Stimulated activated CD8-positive, alpha-beta memory T cell treated with anti-CD3 and anti-CD28 coated beads, Interleukin-12 subunit alpha, Interleukin-12 subunit beta, amount 100 ng/mL, for 24 hours (primary cell): ENCODE data around the gene ZBTB1.

Experiments used
- DNase-seq: peaks from one replicate; pipeline ENCODE4 v3.0.0-alpha.2; 2020; ENCODE audit errors: extremely low read depth

The ZBTB1 gene, protein sequence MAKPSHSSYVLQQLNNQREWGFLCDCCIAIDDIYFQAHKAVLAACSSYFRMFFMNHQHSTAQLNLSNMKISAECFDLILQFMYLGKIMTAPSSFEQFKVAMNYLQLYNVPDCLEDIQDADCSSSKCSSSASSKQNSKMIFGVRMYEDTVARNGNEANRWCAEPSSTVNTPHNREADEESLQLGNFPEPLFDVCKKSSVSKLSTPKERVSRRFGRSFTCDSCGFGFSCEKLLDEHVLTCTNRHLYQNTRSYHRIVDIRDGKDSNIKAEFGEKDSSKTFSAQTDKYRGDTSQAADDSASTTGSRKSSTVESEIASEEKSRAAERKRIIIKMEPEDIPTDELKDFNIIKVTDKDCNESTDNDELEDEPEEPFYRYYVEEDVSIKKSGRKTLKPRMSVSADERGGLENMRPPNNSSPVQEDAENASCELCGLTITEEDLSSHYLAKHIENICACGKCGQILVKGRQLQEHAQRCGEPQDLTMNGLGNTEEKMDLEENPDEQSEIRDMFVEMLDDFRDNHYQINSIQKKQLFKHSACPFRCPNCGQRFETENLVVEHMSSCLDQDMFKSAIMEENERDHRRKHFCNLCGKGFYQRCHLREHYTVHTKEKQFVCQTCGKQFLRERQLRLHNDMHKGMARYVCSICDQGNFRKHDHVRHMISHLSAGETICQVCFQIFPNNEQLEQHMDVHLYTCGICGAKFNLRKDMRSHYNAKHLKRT

DNA sequence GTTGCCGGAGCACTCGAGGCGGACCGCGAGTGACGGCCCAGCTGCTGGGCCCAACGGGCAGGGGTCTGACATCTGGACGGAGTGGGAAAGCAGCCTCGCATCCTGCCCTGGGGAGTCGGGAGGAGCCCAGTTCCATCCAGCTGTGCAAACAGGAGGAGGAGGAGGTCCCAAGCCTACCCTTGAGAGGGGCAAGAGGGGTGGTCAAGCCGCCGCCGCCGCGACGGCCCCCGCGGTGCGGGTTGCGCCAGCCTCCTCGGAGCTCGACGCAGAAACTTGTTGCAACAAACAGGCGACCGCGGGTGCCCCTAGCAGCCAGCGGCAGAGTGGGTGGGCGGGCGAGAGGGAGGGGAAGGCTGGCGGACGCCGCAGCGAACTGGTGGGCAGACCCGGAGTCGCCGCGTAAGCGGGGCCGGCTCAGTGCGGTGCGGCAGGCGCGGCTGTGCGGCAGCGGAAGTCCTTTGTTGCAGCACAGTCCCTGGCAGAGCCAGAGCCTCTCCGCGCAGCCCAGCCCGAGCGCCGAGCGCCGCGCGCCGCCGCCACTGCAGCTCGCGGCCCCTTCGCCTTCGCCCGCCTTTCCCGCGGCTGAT is at the start of gene ZBTB1:
Gene ZBTB1 (plus strand): TSS at position 461 of the 587 bp plus-strand sequence. CDS start 16,735 bp downstream, outside the sequence.
- DNase-seq = peak; percentile 78

DNA sequence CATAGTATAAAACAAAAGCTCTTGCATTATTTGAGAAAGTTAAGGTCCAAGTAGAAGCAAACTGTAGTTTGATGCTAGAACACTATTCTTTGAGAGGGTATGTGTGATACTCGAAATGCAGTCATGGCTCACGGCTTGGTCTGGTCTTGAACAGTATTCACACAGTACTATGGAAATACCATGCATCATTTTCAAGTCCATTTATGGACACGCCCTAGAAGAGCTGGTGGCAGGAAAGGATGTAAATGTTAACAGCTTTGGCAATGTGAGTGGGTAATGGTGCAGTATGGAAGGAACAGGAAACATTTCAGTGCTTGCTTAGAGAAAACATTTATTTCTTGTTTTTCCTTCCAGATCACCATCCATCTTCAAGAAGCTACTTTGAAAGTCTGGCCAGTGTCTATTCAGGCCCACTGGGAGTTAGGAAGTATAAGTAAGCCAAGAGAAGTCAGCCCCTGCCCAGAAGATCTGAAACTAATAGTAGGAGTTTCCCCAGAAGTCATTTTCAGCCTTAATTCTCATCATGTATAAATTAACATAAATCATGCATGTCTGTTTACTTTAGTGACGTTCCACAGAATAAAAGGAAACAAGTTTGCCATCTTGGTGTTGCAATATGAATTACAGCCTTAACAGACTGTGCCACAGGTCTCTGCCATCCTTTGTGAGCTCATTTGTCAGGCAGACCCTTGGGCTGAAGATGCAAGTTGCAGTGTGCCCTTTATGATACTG is 45.0 kb upstream of the ZBTB1 start:
- no peak for DNase-seq

DNA sequence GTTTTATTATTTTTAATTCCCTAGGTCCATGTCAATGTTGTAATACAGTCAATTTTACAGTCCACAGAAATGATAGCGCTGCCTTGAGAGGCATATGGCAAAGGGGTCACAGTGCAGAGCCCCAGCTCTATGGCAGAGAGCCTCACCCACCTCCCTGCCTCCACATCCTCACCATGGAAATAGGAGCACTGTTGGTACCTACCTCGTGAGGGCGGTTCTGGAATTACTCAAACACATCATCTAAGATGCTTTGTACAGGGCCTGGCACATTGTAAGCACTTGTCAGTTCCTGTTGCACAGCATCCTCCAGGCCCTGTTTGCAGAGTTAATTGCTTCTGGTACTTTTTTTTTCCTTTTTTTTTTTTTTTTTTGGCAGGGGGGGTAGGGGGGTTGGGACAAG is 43.3 kb upstream of the ZBTB1 start:
- no peak for DNase-seq

GRCh38 chr14:64463195-64463594 is 41.4 kb upstream of the ZBTB1 start:
- no peak for DNase-seq

- no peak for DNase-seq
These were observed 40.7 kb upstream of the ZBTB1 start for GRCh38 chr14:64463873-64464272.

DNA sequence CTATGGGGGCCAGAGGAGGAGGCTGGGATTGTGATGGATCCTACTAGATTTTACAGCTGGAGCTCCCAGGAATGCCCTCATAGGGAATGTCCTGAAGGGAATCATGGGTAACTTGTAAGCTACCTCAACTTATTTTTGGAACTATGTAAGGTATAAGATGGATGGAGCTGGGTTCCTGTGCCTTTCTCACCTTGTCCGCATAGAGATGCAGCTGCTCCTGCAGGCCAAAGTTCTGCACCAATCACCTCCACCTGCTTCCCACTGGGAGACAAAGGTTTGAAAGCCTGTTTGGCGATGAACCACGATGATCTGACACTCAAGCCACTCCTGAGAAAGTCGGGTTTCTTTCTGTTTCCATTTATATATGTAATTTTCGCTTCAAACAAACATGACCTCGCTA is 39.9 kb upstream of the ZBTB1 start:
- no peak for DNase-seq

DNA sequence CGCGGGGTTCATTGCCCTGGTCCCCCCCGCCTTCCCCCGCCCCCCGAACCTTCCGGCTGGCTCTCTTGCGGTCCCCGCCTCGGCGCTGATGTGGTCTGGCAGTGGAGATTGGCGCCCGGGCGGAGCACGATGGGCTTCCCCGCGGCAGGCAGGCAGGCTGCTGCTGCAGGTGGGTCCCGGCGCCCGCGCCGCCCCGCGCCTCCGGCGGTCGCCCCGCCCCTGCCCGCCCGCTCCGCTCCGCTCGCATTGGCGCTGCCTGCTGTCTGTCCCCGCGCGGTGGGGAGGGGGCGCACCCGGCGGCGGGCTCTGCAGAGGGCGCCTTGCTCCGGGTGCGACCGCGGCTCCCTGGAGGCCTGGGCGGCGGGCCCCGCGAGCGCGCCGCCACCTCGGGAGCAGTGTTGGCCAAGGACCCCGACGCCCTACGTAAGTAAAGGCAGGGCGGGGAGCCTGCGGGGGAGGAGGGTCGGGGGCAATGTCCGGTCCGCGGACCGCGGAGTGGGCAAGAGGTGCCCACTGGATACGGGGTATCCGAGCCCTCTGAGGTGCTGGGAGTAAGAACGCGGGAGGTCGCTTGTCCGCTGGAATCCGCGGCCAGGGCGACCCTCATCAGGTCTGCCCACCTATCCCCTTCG is 39.3 kb upstream of the ZBTB1 start, which contains the start of gene AKAP5:
Gene AKAP5 (plus strand): TSS at position 309 of the 632 bp plus-strand sequence. CDS start 2,896 bp downstream, outside the sequence.
- peak; percentile 25 for DNase-seq

DNA sequence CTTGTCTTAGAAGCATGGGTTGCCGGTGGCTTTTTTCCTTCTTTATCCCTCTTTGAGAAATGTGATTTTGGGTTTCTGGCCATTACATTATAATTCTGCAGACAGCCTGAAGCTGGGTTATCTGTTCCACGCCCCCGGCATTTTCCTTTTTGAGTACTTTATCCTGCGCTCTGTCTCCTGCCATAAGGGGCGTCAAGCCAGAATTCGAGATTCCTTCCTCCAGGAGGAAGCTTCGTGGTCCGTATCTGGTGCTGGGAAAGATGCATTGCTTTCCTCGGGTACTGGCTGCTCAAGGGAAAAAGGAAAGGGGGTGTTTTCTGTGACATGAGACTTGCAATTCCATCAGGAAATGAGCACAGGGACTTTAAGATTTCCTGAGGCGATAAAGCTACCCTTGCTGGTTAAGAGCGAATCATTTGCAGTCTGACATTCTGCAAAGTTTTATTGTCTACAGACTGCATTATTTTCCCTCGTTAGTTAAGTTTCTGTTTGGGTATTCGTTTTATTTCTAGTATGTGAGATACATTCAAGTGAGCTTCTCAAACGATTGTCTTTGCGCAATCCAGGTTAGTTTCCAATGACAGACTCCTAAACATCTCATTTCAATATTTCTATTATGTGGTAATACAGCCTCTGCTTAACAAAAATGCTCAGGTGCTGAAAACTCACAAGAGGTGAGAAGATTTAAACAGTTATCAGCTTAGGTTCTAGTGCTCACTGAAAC is 38.6 kb upstream of the ZBTB1 start:
- no peak for DNase-seq

DNA sequence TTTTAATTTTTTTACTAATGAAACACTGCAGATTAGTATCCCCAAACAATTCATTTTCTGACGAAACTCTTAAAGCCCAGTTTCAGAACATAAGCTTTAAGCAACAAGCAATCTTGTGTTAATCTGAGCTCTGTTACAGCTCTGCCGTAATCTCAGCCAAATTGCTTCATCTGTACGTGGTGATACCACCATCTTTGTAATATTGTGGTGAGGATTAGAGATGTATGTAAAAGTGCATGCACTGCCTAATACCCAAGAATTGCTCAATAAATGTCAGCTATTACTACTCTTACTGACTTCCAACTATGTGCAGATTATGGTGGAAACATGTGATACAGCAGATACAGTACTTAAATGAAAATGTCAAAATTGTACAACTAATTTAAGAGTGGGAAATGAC is 37.5 kb upstream of the ZBTB1 start:
- no peak for DNase-seq

DNA sequence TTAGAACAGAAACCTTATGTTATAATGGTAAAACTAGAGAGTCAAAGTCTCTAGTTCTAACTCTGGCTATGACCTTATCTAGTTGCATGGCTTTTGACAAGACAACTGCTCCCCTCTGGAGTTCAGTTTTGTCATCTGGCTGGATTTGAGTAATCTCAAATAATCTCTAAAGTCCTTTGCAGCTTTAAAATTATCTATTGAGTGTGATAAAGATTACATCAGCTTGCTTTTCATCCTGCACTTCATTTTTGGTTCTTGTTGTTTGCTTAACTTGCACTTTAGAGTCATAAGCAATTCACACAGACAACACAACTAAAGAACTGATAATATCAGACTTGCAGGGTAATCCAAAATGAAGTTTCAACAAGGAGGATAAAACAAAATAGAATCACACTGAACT is 37.0 kb upstream of the ZBTB1 start:
- no peak for DNase-seq

GRCh38 chr14:64468451-64468850 is 36.1 kb upstream of the ZBTB1 start:
- DNase-seq = no peak

DNA sequence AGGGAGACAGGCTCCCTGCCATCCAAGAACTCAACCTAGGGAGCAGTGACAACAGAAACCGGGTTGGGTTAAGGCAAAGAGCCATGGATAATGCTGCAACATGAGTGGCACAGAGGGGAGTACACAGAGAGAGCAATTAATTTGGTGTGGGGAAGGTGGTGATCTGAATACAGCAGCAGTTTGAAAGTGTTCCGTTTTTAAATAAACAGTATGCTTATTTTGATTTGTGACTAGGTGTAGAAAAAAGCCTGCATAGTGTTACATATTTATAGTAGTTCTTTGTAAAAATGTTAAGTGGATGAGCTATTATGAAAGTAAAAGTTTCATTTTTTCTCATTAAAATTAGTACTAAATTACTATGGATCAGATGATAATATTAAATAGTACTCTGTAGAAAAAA is 30.5 kb upstream of the ZBTB1 start:
- DNase-seq = no peak

DNA sequence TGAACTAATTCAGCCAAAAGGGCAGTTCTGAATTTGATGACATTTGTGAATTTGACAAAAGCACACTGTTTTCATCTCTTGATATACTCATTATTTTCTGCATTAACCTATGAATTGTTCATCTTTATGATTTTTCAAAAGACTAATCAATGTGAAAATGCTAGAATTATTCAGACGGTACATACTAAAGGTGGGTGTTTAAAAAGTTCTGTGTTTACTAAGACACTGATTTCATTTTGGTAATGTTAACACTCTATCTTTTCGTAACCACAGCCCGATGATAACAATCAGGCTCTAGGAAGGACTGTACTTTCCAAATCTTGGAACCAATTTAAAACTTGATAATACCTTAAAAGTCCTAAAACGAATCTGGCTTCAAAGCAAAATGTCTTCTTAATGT is 29.9 kb upstream of the ZBTB1 start:
- DNase-seq = no peak

- DNase-seq = no peak
These were observed 28.8 kb upstream of the ZBTB1 start for GRCh38 chr14:64475585-64476273.

GRCh38 chr14:64476438-64476837 is 28.1 kb upstream of the ZBTB1 start:
- DNase-seq = no peak

DNA sequence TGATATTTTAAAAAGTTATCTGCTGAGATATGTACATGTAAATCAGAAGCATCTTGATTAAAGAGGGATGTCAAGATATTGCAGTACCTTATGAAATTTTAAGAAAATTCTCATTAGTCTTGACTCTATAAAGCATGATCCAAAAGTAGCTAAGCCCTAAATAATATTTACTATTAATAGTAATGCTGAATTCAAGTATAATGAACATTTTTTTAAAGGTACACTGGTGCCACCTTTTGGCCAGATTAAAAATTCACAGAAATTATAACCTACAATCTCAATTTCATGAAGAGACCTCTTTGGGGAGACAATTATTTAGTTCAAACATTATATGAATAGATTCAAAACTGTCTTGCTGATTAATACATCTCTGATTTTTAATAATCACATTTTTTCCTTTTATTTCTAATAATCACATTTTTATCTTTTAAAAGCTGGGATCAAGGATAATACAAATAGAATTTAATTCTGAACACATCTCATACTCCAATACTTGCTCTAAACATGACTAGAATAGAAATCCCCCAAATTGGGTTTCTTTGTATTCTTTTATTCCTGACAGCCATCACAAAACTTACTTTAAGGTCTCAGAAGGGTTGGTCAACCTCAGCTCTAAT is 25.8 kb upstream of the ZBTB1 start:
- DNase-seq = no peak

- no peak for DNase-seq
These were observed 15.9 kb upstream of the ZBTB1 start for GRCh38 chr14:64488590-64489099.

DNA sequence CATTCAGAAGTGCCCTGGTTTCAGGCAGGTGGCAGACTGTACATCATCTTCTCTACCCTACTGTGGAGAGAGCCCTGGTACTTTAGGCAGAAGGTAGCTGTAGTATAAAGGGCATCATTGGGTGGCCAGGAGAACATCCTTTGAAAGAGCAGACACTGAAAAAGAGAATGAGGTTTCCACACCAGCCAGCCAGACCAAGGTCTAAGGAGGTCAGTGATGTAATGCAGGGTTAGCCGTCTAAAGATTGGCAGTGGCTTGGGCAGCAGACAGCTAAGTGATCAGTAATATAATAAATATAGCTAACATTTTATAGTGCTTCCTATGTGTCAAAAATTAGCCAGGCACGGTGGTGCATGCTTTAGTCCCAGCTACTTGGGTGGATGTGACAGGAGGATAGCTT is 12.9 kb upstream of the ZBTB1 start:
- DNase-seq = no peak

- DNase-seq = no peak
These were observed 11.1 kb upstream of the ZBTB1 start for GRCh38 chr14:64493455-64493854.

DNA sequence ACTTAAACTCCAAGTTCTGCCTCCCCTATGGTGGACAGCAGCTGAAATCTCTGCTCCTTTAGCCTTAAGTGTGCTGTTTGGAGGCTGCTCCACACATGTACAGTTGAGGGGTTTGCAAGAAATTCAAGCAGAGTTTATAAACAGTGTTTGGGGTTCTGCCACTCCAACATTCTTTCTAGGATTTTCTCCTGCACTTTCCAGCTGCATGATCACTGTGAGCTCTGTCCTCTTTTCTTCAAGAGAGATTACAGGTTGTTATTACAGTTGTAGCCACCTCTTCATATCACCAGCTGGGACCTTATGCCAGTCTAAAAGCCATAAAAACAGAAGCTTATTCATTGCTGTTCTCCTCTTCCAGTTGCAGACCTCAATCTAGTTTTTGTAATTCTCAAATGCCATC is 9.3 kb upstream of the ZBTB1 start:
- DNase-seq = no peak
